SU-DHL-6 (cell line): ENCODE results near the gene TEDDM1.

Source experiments
- CTCF ChIP-seq: fragments of 200-600 bp; sonication (generic); IDR thresholded peaks from one replicate; pipeline ENCODE4 v1.5.1; 2017; ENCODE audit warnings: antibody characterized with exemption, mild to moderate bottlenecking, low read length, moderate library complexity; ENCODE audit not compliant: insufficient read depth, poor library complexity, severe bottlenecking
- EZH2phosphoT487 ChIP-seq: fragments of 200-600 bp; sonication (generic), shearing (Covaris generic); conservative IDR thresholded peaks from 2 replicates; pipeline ENCODE4 v1.6.1; 2018; ENCODE audit warnings: mild to moderate bottlenecking, antibody characterized with exemption, low read length, moderate library complexity, mixed read lengths

- TF ChIP-seq CTCF, result no peak
- no peak for TF ChIP-seq EZH2phosphoT487
These were observed 20.3 kb downstream of the TEDDM1 start for GRCh38 chr1:182380199-182380598.
